WTC11 (cell line): ENCODE measurements around the gene SART1. TPM values are rescaled to one million over a fixed set of nuclear protein-coding genes. Genes with fewer than 3 reads are reported as not detected.
A peak's percentile ranks its signal among the peaks of the same experiment; 100 is the strongest.

Experiments used
- ATAC-seq: fragments of 200-7000 bp; cut with Tn5 transposase; 2 replicates; pipeline ENCODE4 v1.10.0; 2021; ENCODE audit warnings: mild to moderate bottlenecking, moderate library complexity
- CTCF ChIA-PET: fragments of 300-600 bp; sonication (Branson Sonifier 250); formaldehyde crosslinking; loops from one replicate; lab custom pipeline; 2021; ENCODE audit warnings: antibody characterized with exemption; lab: Charles Lee
- POLR2A ChIA-PET: fragments of 350-600 bp; sonication (Branson Sonifier 250); formaldehyde crosslinking; loops from one replicate; lab custom pipeline; 2021; ENCODE audit warnings: antibody characterized with exemption; lab: Charles Lee
- DNase-seq: peaks from one replicate; pipeline ENCODE4 v3.0.0; 2021; ENCODE audit warnings: low spot score
- H3K27ac Mint-ChIP-seq: 2 replicates; pipeline ENCODE4 v1.8.0; 2021; ENCODE audit warnings: mixed read lengths
- H3K27me3 Mint-ChIP-seq: 2 replicates; pipeline ENCODE4 v1.8.0; 2021; ENCODE audit warnings: low read depth, mild to moderate bottlenecking, moderate library complexity, mixed read lengths
- H3K36me3 Mint-ChIP-seq: 2 replicates; pipeline ENCODE4 v1.8.0; 2021; ENCODE audit warnings: mixed read lengths
- H3K4me1 Mint-ChIP-seq: 2 replicates; pipeline ENCODE4 v1.8.0; 2022; ENCODE audit warnings: mixed read lengths
- H3K4me3 Mint-ChIP-seq: 2 replicates; pipeline ENCODE4 v1.8.0; 2021; ENCODE audit warnings: mild to moderate bottlenecking, moderate library complexity, mixed read lengths
- H3K9me3 Mint-ChIP-seq: 2 replicates; pipeline ENCODE4 v1.8.0; 2021; ENCODE audit warnings: mixed read lengths
- ARID4B ChIP-seq: sonication (generic); formaldehyde crosslinking; IDR thresholded peaks from 2 replicates; pipeline ENCODE4 v1.8.0; 2023; ENCODE audit warnings: missing genetic modification reagents, mild to moderate bottlenecking, borderline replicate concordance
- E2F4 ChIP-seq: sonication (generic); formaldehyde crosslinking; IDR thresholded peaks from 2 replicates; pipeline ENCODE4 v1.8.1; 2022; ENCODE audit warnings: low read depth, mild to moderate bottlenecking, moderate library complexity, missing genetic modification reagents, borderline replicate concordance
- ETV6 ChIP-seq: sonication (generic); formaldehyde crosslinking; IDR thresholded peaks from 2 replicates; pipeline ENCODE4 v1.8.1; 2022; ENCODE audit warnings: mild to moderate bottlenecking, missing genetic modification reagents
- FOXP1 ChIP-seq: sonication (generic); formaldehyde crosslinking; IDR thresholded peaks from 2 replicates; pipeline ENCODE4 v1.8.0; 2022; ENCODE audit warnings: missing genetic modification reagents, mild to moderate bottlenecking, moderate library complexity, borderline replicate concordance
- FOXP4 ChIP-seq: sonication (generic); formaldehyde crosslinking; IDR thresholded peaks from 2 replicates; pipeline ENCODE4 v1.8.0; 2022; ENCODE audit warnings: mild to moderate bottlenecking, missing genetic modification reagents
- HMGXB4 ChIP-seq: sonication (generic); formaldehyde crosslinking; IDR thresholded peaks from 2 replicates; pipeline ENCODE4 v1.8.1; 2023; ENCODE audit warnings: mild to moderate bottlenecking, moderate library complexity, missing genetic modification reagents
- NFATC4 ChIP-seq: fragments of 250-450 bp; sonication (Bioruptor Pico); IDR thresholded peaks from 2 replicates; pipeline ENCODE4 v1.9.0; 2021; ENCODE audit warnings: mild to moderate bottlenecking
- NFE2L1 ChIP-seq: sonication (generic); formaldehyde crosslinking; IDR thresholded peaks from 2 replicates; pipeline ENCODE4 v1.8.1; 2023; ENCODE audit warnings: missing genetic modification reagents
- NR1H2 ChIP-seq: sonication (generic); formaldehyde crosslinking; IDR thresholded peaks from 2 replicates; pipeline ENCODE4 v1.9.0; 2021; ENCODE audit warnings: mild to moderate bottlenecking, moderate library complexity, missing genetic modification reagents
- NR2C2 ChIP-seq: sonication (generic); formaldehyde crosslinking; IDR thresholded peaks from 2 replicates; pipeline ENCODE4 v1.8.0; 2022; ENCODE audit warnings: mild to moderate bottlenecking, missing genetic modification reagents
- ZNF138 ChIP-seq: sonication (generic); formaldehyde crosslinking; conservative IDR thresholded peaks from 2 replicates; pipeline ENCODE4 v1.8.1; 2022; ENCODE audit warnings: mild to moderate bottlenecking, moderate library complexity, missing genetic modification reagents
- ZNF232 ChIP-seq: sonication (generic); formaldehyde crosslinking; IDR thresholded peaks from 2 replicates; pipeline ENCODE4 v1.8.0; 2022; ENCODE audit warnings: mild to moderate bottlenecking, missing genetic modification reagents
- total RNA-seq: library from RNA; stranded (reverse); gene quantifications from 3 replicates; pipeline ENCODE4 v1.2.3, GENCODE V29; 2021
- TF ChIP-seq, protein P1 (sequence below): sonication (generic); formaldehyde crosslinking; IDR thresholded peaks from 2 replicates; pipeline ENCODE4 v1.8.1; 2023; ENCODE audit warnings: mild to moderate bottlenecking, missing genetic modification reagents, moderate library complexity
- TF ChIP-seq, protein P2 (sequence below): sonication (generic); formaldehyde crosslinking; IDR thresholded peaks from 2 replicates; pipeline ENCODE4 v1.8.1; 2023; ENCODE audit warnings: mild to moderate bottlenecking, missing genetic modification reagents, moderate library complexity

The SART1 gene
- total RNA-seq, 1 experiment from 2014 or later, result 57.0 TPM

DNA sequence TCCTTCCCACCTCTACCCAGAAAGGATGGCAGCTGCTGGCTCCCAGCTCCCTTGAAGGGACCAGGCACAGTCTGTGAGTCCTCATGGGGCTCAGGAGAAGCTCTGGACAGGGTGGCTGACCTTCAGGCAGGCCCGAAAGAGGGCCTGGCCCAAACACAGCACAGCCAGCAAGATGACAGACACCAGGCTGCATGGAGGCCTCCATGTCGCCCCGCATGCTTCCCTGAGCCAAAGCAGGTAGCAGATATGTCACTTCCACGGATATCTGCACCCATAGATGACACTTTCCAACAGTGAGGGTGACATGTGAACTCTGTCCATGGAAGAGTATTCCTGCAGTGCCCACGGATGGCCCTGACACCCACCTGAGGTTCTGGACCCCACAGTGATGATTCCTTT, 22.1 kb downstream of the SART1 start:
- Mint-ChIP-seq H3K27me3 (no peaks in the 10 kb centered on the region), H3K4me3 (no peak overlapping the region), H3K4me1 (no peaks in the 10 kb centered on the region), H3K36me3 (peaks cover 7% of the 10 kb centered on the region; the same call in 1 of the 2 replicates)
- POLR2A ChIA-PET, result no interaction called here
- ATAC-seq, result no peak
- no peak for TF ChIP-seq E2F4 (CRISPR knock-in tag)
- TF ChIP-seq ETV6, result no peak
- TF ChIP-seq FOXP4 (CRISPR knock-in tag), result no peak
- TF ChIP-seq ZNF232, result no peak
- TF ChIP-seq, protein P1, sequence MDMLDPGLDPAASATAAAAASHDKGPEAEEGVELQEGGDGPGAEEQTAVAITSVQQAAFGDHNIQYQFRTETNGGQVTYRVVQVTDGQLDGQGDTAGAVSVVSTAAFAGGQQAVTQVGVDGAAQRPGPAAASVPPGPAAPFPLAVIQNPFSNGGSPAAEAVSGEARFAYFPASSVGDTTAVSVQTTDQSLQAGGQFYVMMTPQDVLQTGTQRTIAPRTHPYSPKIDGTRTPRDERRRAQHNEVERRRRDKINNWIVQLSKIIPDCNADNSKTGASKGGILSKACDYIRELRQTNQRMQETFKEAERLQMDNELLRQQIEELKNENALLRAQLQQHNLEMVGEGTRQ (CRISPR knock-in tag), result no peak
- no peak for TF ChIP-seq FOXP1 (CRISPR knock-in tag)
- TF ChIP-seq NR1H2 (CRISPR knock-in tag), result no peak
- TF ChIP-seq, protein P2, sequence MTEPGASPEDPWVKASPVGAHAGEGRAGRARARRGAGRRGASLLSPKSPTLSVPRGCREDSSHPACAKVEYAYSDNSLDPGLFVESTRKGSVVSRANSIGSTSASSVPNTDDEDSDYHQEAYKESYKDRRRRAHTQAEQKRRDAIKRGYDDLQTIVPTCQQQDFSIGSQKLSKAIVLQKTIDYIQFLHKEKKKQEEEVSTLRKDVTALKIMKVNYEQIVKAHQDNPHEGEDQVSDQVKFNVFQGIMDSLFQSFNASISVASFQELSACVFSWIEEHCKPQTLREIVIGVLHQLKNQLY, result no peak
- TF ChIP-seq ARID4B, result no peak
- TF ChIP-seq, all 79 proteins: peak for 0
- no peak for DNase-seq
- no peak overlapping the region for H3K27ac Mint-ChIP-seq
- no peaks in the 10 kb centered on the region for H3K9me3 Mint-ChIP-seq
- CTCF ChIA-PET, result no interaction called here

- DNase-seq (no peak), ATAC-seq (no peak)
- no peaks in the 10 kb centered on the region for H3K36me3 Mint-ChIP-seq
- no peaks in the 10 kb centered on the region for H3K9me3 Mint-ChIP-seq
- CTCF ChIA-PET, result interaction anchor here (0.5 kb wide), 1 partner anchor 13 kb away, joined by 3 read pairs; no protein-coding TSS in a partner anchor
- no peak overlapping the region for H3K4me3 Mint-ChIP-seq
- H3K27me3 Mint-ChIP-seq, result no peaks in the 10 kb centered on the region
- POLR2A ChIA-PET, result no interaction called here
- no peaks in the 10 kb centered on the region for H3K4me1 Mint-ChIP-seq
- no peak for TF ChIP-seq ZNF138
- no peak for TF ChIP-seq NFE2L1
- H3K27ac Mint-ChIP-seq, result no peak overlapping the region
Observed at GRCh38 chr11:65987336-65987735, 25.8 kb downstream of the SART1 start.

DNA sequence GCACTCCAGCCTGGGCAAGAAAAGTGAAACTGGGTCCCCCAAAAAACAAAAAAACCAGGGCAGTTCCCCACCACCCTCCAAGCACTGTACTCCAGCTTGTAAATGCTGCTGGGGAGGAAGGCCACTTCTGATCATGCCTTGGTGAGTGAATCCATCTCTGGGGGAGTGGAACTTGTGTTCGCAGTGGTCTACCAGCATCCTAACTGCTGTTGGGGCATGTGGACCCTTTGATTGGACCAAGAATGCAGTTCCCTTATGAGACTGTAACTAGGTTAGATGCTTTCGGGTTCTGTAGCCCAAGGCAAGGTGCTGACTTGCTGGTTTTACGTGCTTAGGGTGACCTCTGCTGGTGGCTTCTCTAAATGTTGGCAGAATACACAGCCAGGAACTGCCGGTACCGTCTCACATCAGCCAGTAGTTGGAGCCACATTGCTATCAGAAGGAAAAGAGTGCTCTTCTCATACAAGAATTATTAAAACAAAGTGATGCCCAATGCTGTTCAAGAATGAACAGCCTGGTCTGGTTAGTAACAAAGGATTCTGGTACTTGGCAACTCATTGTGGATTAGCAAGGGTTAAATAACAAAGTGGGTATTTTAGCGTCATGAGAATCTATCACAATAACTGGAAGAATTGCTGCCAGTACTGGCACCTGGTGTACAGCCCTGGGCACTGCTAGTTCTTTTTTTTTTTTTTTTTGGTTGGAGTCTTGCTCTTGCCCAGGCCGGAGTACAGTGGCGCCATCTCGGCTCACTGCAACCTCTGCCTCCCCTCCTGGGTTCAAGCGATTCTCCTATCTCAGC, 27.5 kb downstream of the SART1 start:
- CTCF ChIA-PET, result interaction anchor here (0.6 to 3.0 kb wide), 23 partner anchors 13 to 209 kb away, joined by 3 to 27 read pairs (median 4); partner anchors contain the start of genes BANF1, CCDC85B, CST6 and EFEMP2
- H3K9me3 Mint-ChIP-seq, result no peaks in the 10 kb centered on the region
- ATAC-seq, result peak; percentile 99
- POLR2A ChIA-PET, result interaction anchor here (0.6 kb wide), 2 partner anchors 18 to 98 kb away, joined by 3 to 7 read pairs; partner anchors contain the start of gene CCDC85B
- no peaks in the 10 kb centered on the region for H3K27me3 Mint-ChIP-seq
- H3K27ac Mint-ChIP-seq, result no peak overlapping the region
- H3K36me3 Mint-ChIP-seq, result no peaks in the 10 kb centered on the region
- no peak overlapping the region for H3K4me3 Mint-ChIP-seq
- peak; percentile 92 for DNase-seq
- H3K4me1 Mint-ChIP-seq, result no peaks in the 10 kb centered on the region
- TF ChIP-seq ARID4B, result no peak
- no peak for TF ChIP-seq NFATC4
- TF ChIP-seq HMGXB4 (CRISPR knock-in tag), result 0 out of 2 replicates have a peak, but pooled peaks have one; percentile 36
- TF ChIP-seq ETV6, result no peak
- no peak for TF ChIP-seq NR2C2
